ENCODE measurements around the gene MYRIP. TPM values are rescaled to one million over a fixed set of nuclear protein-coding genes. Genes with fewer than 3 reads are reported as not detected.

Gene MYRIP
- total and polyA plus RNA-seq, 10 of the 15 experiments (the other 5 are each of a cell fraction or from before 2014, with no cell fraction given), result 0.03 to 0.08 (median 0.04) TPM; not detected in 6

DNA sequence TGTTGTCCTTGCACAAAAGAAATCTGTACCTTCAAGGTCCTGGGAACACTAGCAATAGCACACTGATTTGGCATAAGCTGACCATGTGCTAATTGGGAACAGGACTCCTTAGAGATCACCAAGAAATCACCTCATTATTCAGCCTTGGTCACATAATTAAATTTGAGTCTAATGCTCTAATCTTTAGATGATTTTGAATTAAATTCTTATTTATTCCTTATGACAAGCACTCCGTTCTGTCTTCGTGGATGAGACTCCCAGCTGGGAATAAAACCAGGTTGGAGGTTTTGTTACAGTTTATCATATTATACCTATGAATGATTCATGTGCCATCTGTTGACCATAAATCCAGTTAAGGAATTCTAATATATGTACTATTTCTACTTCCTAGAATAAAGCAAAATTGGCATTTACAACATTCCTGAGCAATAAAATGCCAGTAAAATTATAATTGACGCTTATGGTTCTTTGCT lies 162.2 kb downstream of the MYRIP start:
- no peak overlapping the region for H3K4me2 ChIP-seq (ENCODE audit: control insufficient read depth, insufficient read depth)
- no peaks in the 10 kb centered on the region for H3K79me2 ChIP-seq (ENCODE audit: control insufficient read depth, insufficient read depth, low read length)
- H4K20me1 ChIP-seq (ENCODE audit: control insufficient read depth, insufficient read depth), result no peaks in the 10 kb centered on the region
- DNase-seq (ENCODE audit: low read depth, low spot score), result no peak
- H3K4me3 ChIP-seq, result no peak overlapping the region
- 29% methylated on average over 3 of the region's 3 CpGs for WGBS (ENCODE audit: insufficient coverage, insufficient replicate concordance, low lambda C conversion rate, missing lambda C conversion rate)
- FAIRE-seq, result no peak
- CTCF ChIA-PET, result no interaction called here
- no peak overlapping the region for H2AFZ ChIP-seq (ENCODE audit: control insufficient read depth, low read depth, low read length)
- TF ChIP-seq FOS (IDR thresholded peaks at IDR 0.05; ENCODE audit: borderline replicate concordance, extremely low read depth, insufficient read length) (no peak), ZNF207 (IDR thresholded peaks at IDR 0.05; ENCODE audit: borderline replicate concordance) (no peak), KLF5 (IDR thresholded peaks at IDR 0.05; ENCODE audit: partially characterized antibody) (no peak), TCF3 (IDR thresholded peaks at IDR 0.05; ENCODE audit: borderline replicate concordance, insufficient read depth, low read depth, low read length) (no peak), GABPA (IDR thresholded peaks at IDR 0.05; ENCODE audit: low read depth) (no peak), BRCA1 (IDR thresholded peaks at IDR 0.05; ENCODE audit: low read depth, low read length) (no peak), MYB (IDR thresholded peaks at IDR 0.05; ENCODE audit: borderline replicate concordance, low read depth, low read length) (no peak), CBFB (IDR thresholded peaks at IDR 0.05; ENCODE audit: low read depth) (no peak), EP300 (IDR thresholded peaks at IDR 0.05; ENCODE audit: borderline replicate concordance in 1 of 2, control insufficient read depth in 1 of 2, low read depth in 2 of 2, low read length in 2 of 2) (no peak), LARP7 (IDR thresholded peaks at IDR 0.05) (no peak)
- TF ChIP-seq, protein P1, sequence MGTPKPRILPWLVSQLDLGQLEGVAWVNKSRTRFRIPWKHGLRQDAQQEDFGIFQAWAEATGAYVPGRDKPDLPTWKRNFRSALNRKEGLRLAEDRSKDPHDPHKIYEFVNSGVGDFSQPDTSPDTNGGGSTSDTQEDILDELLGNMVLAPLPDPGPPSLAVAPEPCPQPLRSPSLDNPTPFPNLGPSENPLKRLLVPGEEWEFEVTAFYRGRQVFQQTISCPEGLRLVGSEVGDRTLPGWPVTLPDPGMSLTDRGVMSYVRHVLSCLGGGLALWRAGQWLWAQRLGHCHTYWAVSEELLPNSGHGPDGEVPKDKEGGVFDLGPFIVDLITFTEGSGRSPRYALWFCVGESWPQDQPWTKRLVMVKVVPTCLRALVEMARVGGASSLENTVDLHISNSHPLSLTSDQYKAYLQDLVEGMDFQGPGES (IDR thresholded peaks at IDR 0.05), result no peak
- TF ChIP-seq, protein P2, sequence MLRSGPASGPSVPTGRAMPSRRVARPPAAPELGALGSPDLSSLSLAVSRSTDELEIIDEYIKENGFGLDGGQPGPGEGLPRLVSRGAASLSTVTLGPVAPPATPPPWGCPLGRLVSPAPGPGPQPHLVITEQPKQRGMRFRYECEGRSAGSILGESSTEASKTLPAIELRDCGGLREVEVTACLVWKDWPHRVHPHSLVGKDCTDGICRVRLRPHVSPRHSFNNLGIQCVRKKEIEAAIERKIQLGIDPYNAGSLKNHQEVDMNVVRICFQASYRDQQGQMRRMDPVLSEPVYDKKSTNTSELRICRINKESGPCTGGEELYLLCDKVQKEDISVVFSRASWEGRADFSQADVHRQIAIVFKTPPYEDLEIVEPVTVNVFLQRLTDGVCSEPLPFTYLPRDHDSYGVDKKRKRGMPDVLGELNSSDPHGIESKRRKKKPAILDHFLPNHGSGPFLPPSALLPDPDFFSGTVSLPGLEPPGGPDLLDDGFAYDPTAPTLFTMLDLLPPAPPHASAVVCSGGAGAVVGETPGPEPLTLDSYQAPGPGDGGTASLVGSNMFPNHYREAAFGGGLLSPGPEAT (IDR thresholded peaks at IDR 0.05; ENCODE audit: low read depth), result no peak
- TF ChIP-seq, protein P3, sequence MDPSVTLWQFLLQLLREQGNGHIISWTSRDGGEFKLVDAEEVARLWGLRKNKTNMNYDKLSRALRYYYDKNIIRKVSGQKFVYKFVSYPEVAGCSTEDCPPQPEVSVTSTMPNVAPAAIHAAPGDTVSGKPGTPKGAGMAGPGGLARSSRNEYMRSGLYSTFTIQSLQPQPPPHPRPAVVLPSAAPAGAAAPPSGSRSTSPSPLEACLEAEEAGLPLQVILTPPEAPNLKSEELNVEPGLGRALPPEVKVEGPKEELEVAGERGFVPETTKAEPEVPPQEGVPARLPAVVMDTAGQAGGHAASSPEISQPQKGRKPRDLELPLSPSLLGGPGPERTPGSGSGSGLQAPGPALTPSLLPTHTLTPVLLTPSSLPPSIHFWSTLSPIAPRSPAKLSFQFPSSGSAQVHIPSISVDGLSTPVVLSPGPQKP (IDR thresholded peaks at IDR 0.05; ENCODE audit: low read depth, low read length), result no peak
- TF ChIP-seq, protein P4, sequence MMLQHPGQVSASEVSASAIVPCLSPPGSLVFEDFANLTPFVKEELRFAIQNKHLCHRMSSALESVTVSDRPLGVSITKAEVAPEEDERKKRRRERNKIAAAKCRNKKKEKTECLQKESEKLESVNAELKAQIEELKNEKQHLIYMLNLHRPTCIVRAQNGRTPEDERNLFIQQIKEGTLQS (IDR thresholded peaks at IDR 0.05; ENCODE audit: borderline replicate concordance, extremely low read depth, low read depth, low read length), result no peak
- TF ChIP-seq, protein P5, sequence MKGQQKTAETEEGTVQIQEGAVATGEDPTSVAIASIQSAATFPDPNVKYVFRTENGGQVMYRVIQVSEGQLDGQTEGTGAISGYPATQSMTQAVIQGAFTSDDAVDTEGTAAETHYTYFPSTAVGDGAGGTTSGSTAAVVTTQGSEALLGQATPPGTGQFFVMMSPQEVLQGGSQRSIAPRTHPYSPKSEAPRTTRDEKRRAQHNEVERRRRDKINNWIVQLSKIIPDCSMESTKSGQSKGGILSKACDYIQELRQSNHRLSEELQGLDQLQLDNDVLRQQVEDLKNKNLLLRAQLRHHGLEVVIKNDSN (IDR thresholded peaks at IDR 0.05; ENCODE audit: borderline replicate concordance, extremely low read length, insufficient read depth, low read depth, low read length), result no peak
- TF ChIP-seq, protein P6, sequence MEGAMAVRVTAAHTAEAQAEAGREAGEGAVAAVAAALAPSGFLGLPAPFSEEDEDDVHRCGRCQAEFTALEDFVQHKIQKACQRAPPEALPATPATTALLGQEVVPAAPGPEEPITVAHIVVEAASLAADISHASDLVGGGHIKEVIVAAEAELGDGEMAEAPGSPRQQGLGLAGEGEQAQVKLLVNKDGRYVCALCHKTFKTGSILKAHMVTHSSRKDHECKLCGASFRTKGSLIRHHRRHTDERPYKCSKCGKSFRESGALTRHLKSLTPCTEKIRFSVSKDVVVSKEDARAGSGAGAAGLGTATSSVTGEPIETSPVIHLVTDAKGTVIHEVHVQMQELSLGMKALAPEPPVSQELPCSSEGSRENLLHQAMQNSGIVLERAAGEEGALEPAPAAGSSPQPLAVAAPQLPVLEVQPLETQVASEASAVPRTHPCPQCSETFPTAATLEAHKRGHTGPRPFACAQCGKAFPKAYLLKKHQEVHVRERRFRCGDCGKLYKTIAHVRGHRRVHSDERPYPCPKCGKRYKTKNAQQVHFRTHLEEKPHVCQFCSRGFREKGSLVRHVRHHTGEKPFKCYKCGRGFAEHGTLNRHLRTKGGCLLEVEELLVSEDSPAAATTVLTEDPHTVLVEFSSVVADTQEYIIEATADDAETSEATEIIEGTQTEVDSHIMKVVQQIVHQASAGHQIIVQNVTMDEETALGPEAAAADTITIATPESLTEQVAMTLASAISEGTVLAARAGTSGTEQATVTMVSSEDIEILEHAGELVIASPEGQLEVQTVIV (IDR thresholded peaks at IDR 0.05; ENCODE audit: borderline replicate concordance, partially characterized antibody), result no peak
- H3K4me1 ChIP-seq (ENCODE audit: control insufficient read depth, insufficient read depth, low read length), result no peaks in the 10 kb centered on the region
- no TSS peak for BruUV-seq (replicated peaks)
- RAD21 ChIA-PET (ENCODE audit: unreplicated experiment), result no interaction called here
- no peak overlapping the region for H3K27ac ChIP-seq (ENCODE audit: control insufficient read depth, insufficient read depth)
- H3K36me3 ChIP-seq (ENCODE audit: control insufficient read depth in 2 of 2, insufficient read depth in 2 of 2, low read length in 1 of 2), result no peaks in the 10 kb centered on the region
- intact Hi-C loops (cut with micrococcal nuclease; ENCODE audit: unreplicated experiment) (no loop called here), in situ Hi-C loops (cut with MboI) (no loop called here)
- SMC1A ChIA-PET (ENCODE audit: uncharacterized antibody, unreplicated experiment), result no interaction called here
- no peaks in the 10 kb centered on the region for H3K27me3 ChIP-seq (replicated peaks in 1 of 2; ENCODE audit: control insufficient read depth in 2 of 2, insufficient read depth in 2 of 2, low read length in 1 of 2)
- no peak for ATAC-seq
- POLR2A ChIA-PET, result no interaction called here
- no peak overlapping the region for H3K9ac ChIP-seq (ENCODE audit: control insufficient read depth, insufficient read depth, low read length)
- H3K9me3 ChIP-seq (replicated peaks; ENCODE audit: control insufficient read depth, insufficient read depth, low read length), result no peaks in the 10 kb centered on the region

All from GM12878 (cell line).